HFFc6 (cell line): Measurements from ENCODE around the gene DERA. TPM values are rescaled to one million over a fixed set of nuclear protein-coding genes. Genes with fewer than 3 reads are reported as not detected.

ENCODE experiments used
- DNase-seq: peaks from one replicate; pipeline ENCODE4 v3.0.0-alpha.2; 2018
- H3K27ac Mint-ChIP-seq: 2 replicates; pipeline ENCODE4 v1.8.0; 2020; ENCODE audit warnings: mild to moderate bottlenecking, mixed read lengths
- H3K27me3 Mint-ChIP-seq: 2 replicates; pipeline ENCODE4 v1.8.0; 2021; ENCODE audit warnings: mild to moderate bottlenecking, moderate library complexity, mixed read lengths; ENCODE audit not compliant: insufficient read depth
- H3K36me3 Mint-ChIP-seq: 2 replicates; pipeline ENCODE4 v1.8.0; 2021; ENCODE audit warnings: low read depth, mixed read lengths
- H3K4me1 Mint-ChIP-seq: 2 replicates; pipeline ENCODE4 v1.8.0; 2020; ENCODE audit warnings: low read depth, mixed read lengths
- H3K4me3 Mint-ChIP-seq: 2 replicates; pipeline ENCODE4 v1.8.0; 2020; ENCODE audit warnings: mild to moderate bottlenecking, moderate library complexity, mixed read lengths
- H3K9me3 Mint-ChIP-seq: 2 replicates; pipeline ENCODE4 v1.8.0; 2020; ENCODE audit warnings: mild to moderate bottlenecking, mixed read lengths
- CTCF ChIP-seq: fragments of 200-600 bp; sonication (generic); IDR thresholded peaks from 2 replicates; pipeline ENCODE4 v1.5.0; 2021; ENCODE audit warnings: antibody characterized with exemption, mild to moderate bottlenecking
- total RNA-seq, 6 experiments: library from RNA; stranded (reverse); fragmentation: NEBNext Ultra II Directional; extraction: Animal tissue kit (Norgen Biotek cat#: 25700); gene quantifications; 2 replicates in 1 of 6; 3 replicates in 5 of 6; pipeline ENCODE4 v1.2.3, GENCODE V29; 2021

Gene DERA
- total RNA-seq, 6 experiments from 2014 or later: 28.1 to 46.4 (median 36.3) TPM

DNA sequence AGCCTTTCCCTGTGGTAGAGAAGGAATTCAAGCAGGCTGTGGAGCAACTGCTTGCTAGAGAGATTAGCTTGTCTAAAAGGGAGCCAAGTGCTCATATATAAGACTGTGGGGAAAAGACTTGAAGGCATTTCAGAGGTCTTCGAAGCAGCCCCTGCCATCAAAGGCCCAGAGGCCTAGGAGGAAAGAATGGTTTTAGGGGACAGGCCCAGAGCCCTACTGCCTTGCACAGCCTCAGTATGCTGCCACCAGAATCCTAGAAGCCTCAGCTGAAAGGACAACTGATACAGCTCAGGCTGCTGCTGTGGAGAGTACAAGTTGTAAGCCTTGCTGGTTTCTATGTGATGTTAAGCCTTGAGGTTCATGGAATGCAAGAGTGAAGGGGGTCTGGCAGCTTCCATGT, 109.9 kb downstream of the DERA start:
- H3K27ac Mint-ChIP-seq: no peak overlapping the region
- peaks cover 13% of the 10 kb centered on the region for H3K4me1 Mint-ChIP-seq
- TF ChIP-seq CTCF: no peak
- peaks cover 8% of the 10 kb centered on the region for H3K9me3 Mint-ChIP-seq
- no peak for DNase-seq
- H3K36me3 Mint-ChIP-seq: peaks cover 38% of the 10 kb centered on the region
- H3K27me3 Mint-ChIP-seq: peaks cover 2% of the 10 kb centered on the region
- H3K4me3 Mint-ChIP-seq: no peak overlapping the region

- Mint-ChIP-seq H3K27me3 (peaks cover 2% of the 10 kb centered on the region), H3K27ac (no peak overlapping the region), H3K4me3 (no peak overlapping the region), H3K4me1 (peaks cover 13% of the 10 kb centered on the region), H3K36me3 (peaks cover 38% of the 10 kb centered on the region), H3K9me3 (peaks cover 8% of the 10 kb centered on the region)
- no peak for DNase-seq
- no peak for TF ChIP-seq CTCF
Observed at GRCh38 chr12:16021676-16022075, 110.5 kb downstream of the DERA start.

GRCh38 chr12:16027002-16027401, 115.9 kb downstream of the DERA start:
- Mint-ChIP-seq H3K4me1 (no peaks in the 10 kb centered on the region), H3K27ac (no peak overlapping the region), H3K9me3 (peaks cover 4% of the 10 kb centered on the region; the same call in 1 of the 2 replicates), H3K36me3 (peaks cover 14% of the 10 kb centered on the region), H3K4me3 (no peak overlapping the region), H3K27me3 (peaks cover 2% of the 10 kb centered on the region)
- no peak for TF ChIP-seq CTCF
- no peak for DNase-seq

- Mint-ChIP-seq H3K4me3 (no peak overlapping the region), H3K27me3 (peaks cover 2% of the 10 kb centered on the region; the same call in 1 of the 2 replicates), H3K4me1 (no peaks in the 10 kb centered on the region), H3K9me3 (no peaks in the 10 kb centered on the region), H3K36me3 (no peaks in the 10 kb centered on the region; the same call in 1 of the 2 replicates), H3K27ac (no peak overlapping the region)
- no peak for TF ChIP-seq CTCF
- DNase-seq: no peak
Observed at GRCh38 chr12:16030744-16031143, 119.6 kb downstream of the DERA start.

- Mint-ChIP-seq H3K4me3 (no peak overlapping the region), H3K27me3 (no peaks in the 10 kb centered on the region), H3K36me3 (peaks cover 4% of the 10 kb centered on the region; the same call in 1 of the 2 replicates), H3K27ac (no peak overlapping the region), H3K4me1 (no peaks in the 10 kb centered on the region), H3K9me3 (no peaks in the 10 kb centered on the region)
- no peak for DNase-seq
- TF ChIP-seq CTCF: no peak
Observed at GRCh38 chr12:16034136-16034817, 123.1 kb downstream of the DERA start.
